GM12873 (cell line): ENCODE measurements around the gene DRAP1.

Source experiments
- CTCF ChIP-seq: IDR thresholded peaks from 2 replicates; pipeline ENCODE4 v1.5.1; 2012; ENCODE audit warnings: low read depth, mild to moderate bottlenecking, moderate library complexity, low read length, control low read depth; ENCODE audit not compliant: insufficient read depth; ENCODE audit errors: missing control alignments

Gene DRAP1

DNA sequence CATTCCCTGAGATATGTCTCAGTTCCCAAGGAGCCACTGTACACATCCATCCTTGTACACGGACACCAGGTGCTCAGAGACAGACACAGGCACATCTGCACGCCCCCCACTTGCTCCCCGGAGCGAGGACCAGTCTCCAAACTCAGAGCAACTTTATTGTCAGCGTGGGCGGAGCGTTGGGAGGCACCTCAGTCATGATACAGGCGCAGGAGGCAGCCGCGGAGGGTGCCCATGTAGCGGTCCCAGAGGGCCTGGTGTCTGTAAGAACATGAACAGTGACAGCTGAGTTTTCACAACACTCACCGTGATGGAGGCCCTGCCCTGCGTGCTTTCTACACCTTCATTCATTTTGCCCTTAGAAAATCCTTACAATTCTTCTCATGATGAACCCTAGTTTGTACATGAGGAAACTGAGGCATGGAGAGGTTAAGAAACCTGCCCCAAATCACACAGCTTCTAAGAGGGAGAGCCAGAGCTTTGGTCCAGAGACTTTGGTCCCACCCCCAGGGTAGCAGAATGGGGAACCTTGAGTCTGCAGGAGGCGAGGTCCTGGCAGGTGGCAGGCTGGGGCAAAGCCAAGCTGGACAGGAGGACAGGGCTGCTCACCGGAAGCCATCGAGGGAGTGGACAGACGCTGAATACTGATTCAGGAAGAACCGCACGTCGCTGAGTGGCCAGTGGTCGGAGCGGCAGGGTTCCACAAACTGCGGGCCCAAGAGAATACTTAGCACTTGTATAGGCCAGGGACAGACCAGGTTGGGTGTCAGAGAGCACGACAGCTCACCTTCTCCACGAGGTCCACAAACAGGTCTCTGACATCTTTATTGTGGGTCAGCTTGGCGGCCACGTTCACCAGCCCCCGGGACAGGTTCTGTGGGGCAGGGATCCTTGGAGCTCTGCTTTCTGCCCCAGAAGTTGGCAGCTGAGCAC, 35.2 kb upstream of the DRAP1 start:
- no peak for TF ChIP-seq CTCF

GRCh38 chr11:65884716-65885092, 34.5 kb upstream of the DRAP1 start:
- peak; percentile 100 for TF ChIP-seq CTCF

DNA sequence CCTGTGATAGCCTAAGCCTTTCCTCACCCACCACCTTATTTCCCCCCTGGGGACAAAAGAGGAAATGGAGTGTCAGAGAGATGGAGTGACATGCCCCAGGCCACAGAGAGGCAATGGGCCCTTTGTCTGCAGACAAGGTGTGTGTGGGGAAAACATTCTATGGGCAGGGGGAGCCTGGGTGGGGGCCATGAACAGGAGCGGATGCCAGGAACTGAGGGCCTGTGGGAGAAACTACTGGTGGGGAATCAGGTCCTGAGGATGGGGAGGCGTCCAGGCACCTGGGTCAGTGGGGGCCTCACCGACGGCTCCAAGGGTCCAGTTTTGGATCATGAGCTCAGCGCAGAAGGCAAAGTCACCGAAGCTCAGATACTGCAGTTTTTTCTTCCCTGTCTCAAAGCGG, 34.0 kb upstream of the DRAP1 start:
- no peak for TF ChIP-seq CTCF

- TF ChIP-seq CTCF = no peak
Observed at GRCh38 chr11:65885808-65886536, 33.3 kb upstream of the DRAP1 start.

DNA sequence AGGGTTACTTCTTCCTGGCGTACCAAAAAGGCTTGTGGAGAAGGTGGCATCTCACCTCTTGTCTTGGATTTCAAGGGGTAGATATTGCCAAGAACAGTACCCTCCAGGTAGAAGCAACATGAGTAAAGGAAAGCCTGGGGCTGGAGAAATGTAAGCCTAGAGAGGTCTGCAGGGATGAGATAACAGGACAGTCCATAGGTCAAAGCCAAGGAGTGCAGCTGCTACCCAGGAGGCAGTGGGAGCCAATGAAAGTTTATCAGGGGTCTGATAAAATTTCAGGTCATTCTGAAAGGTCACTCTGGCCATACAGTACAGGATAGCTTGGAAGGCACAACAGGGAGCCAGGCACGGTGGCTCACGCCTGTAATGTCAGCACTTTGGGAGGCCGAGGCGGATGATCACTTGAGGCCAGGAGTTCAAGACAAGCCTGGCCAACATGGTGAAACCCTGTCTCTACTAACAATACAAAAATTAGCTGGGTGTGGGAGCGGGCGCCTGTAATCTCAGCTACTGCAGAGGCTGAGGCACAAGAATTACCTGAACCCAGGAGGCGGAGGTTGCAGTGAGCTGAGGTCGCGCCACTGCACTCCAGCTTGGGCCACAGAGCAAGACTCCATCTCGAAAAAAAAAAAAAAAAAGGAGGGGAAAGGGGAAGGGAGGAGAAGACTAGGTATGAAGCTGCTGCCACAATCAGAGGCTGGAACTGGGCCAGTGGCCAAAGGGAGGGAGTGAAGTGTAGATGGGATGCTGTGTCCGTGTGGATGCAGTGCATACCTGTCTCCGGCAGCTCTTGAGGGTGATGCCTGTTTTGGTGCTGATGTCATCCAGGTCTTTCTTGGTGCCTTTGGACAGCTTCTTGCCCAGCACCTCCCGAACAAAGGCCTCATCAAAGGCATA, 32.2 kb upstream of the DRAP1 start:
- no peak for TF ChIP-seq CTCF

DNA sequence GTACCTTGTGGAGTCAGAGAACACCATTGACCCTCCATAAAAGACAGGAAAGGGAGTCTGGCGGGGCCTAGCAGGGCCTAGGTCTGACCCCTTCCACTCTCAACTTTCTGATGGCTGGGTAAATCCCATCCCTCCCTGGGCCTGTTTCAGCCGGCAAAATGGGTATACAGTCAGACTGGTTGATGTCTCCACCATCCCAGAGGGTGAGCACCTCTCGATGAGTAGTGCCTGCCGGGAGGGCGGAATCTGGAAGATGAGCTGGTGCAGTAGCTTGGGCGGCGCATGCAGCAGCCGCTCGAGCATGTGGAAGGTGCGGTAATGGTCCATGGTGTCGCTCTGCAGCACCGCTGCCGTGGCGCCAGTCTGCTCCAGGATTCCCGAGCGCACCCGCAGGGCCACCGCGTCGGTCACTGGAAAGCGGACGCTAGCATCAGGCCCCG, 31.5 kb upstream of the DRAP1 start:
- no peak for TF ChIP-seq CTCF

GRCh38 chr11:65888163-65888814, 30.9 kb upstream of the DRAP1 start, which contains the start of gene FIBP:
TSS of gene FIBP (minus strand) at chr11:65888471. CDS start at chr11:65888418, 53 bp downstream.
- peak; percentile 79 for TF ChIP-seq CTCF
